Colonic mucosa (tissue), 4 donors: ENCODE results near the gene FXR2. TPM values are rescaled to one million over a fixed set of nuclear protein-coding genes. Genes with fewer than 3 reads are reported as not detected.

Experiments used
- DNase-seq: peaks from one replicate; pipeline ENCODE4 v3.0.0-alpha.2; 2020
- H3K27ac ChIP-seq: fragments of 200-600 bp; one replicate; pipeline ENCODE4 v1.8.0; 2021
- H3K27me3 ChIP-seq: fragments of 200-600 bp; one replicate; pipeline ENCODE4 v1.8.0; 2021
- H3K36me3 ChIP-seq: fragments of 200-600 bp; one replicate; pipeline ENCODE4 v1.8.0; 2021
- H3K4me1 ChIP-seq: fragments of 200-600 bp; one replicate; pipeline ENCODE4 v1.8.0; 2021; ENCODE audit warnings: mild to moderate bottlenecking
- H3K4me3 ChIP-seq: fragments of 200-600 bp; one replicate; pipeline ENCODE4 v1.8.0; 2021
- H3K9ac ChIP-seq, 2 donors: one replicate each; pipeline ENCODE4 v1.7.0; 2013; ENCODE audit warnings: control low read depth in 2 of 2, low read depth in 2 of 2, low read length in 2 of 2
- H3K9me3 ChIP-seq: fragments of 200-600 bp; one replicate; pipeline ENCODE4 v1.8.0; 2021
- CTCF ChIP-seq: fragments of 200-600 bp; IDR thresholded peaks from one replicate; pipeline ENCODE4 v1.8.0; 2022; ENCODE audit warnings: antibody characterized with exemption, mild to moderate bottlenecking
- intact Hi-C: fragments of 100-400 bp; cut with DNase I; formaldehyde crosslinking; loops from one replicate; pipeline ENCODE4 v1.14.1; 2022
- total RNA-seq, 2 donors: library from RNA; stranded (reverse); fragmentation: NEBNext Ultra II Directional in 1 of 2; extraction: Animal tissue kit (Norgen Biotek cat#: 25700) in 1 of 2; gene quantifications; one replicate each; pipeline ENCODE4 v1.2.1, GENCODE V29; 2021
- donor health status: healthy.
- donor health status: DM: no; HTN: no; CAD: no.
- donor health status: DM: no; HTN: no; CAD: no.

FXR2 gene
- total RNA-seq, 2 donors from 2014 or later: 24.9 to 27.4 TPM

- no peak for DNase-seq
- Histone ChIP-seq H3K27ac (no peak overlapping the region), H3K4me3 (no peak overlapping the region), H3K9me3 (no peaks in the 10 kb centered on the region), H3K36me3 (no peaks in the 10 kb centered on the region), H3K27me3 (no peaks in the 10 kb centered on the region), H3K4me1 (no peaks in the 10 kb centered on the region), H3K9ac (no peak overlapping the region)
- intact Hi-C loops: loop anchor here (5.0 kb wide), 1 partner anchor 54 kb away; the partner anchor contains the start of genes TP53 and WRAP53
- no peak for TF ChIP-seq CTCF
Observed at GRCh38 chr17:7633093-7633492, 18.4 kb upstream of the FXR2 start.

GRCh38 chr17:7632492-7632894, 17.8 kb upstream of the FXR2 start:
- DNase-seq: peak; percentile 32
- Histone ChIP-seq H3K27ac (no peak overlapping the region), H3K9me3 (no peaks in the 10 kb centered on the region), H3K4me1 (no peaks in the 10 kb centered on the region), H3K4me3 (no peak overlapping the region), H3K9ac (peak overlapping the region in 1 of 2 donors; percentile 29), H3K27me3 (no peaks in the 10 kb centered on the region), H3K36me3 (no peaks in the 10 kb centered on the region)
- intact Hi-C loops: loop anchor here (5.0 kb wide), 1 partner anchor 55 kb away; the partner anchor contains the start of genes TP53 and WRAP53
- peak; percentile 38 for TF ChIP-seq CTCF

- Histone ChIP-seq H3K4me3 (no peak overlapping the region), H3K27ac (no peak overlapping the region), H3K27me3 (no peaks in the 10 kb centered on the region), H3K36me3 (no peaks in the 10 kb centered on the region), H3K4me1 (peaks cover 2% of the 10 kb centered on the region), H3K9me3 (no peaks in the 10 kb centered on the region), H3K9ac (no peak overlapping the region)
- TF ChIP-seq CTCF: no peak
- intact Hi-C loops: loop anchor here (5.0 kb wide), 1 partner anchor 56 kb away; the partner anchor contains the start of genes TP53 and WRAP53
- DNase-seq: no peak
Observed at GRCh38 chr17:7631398-7632380, 17.0 kb upstream of the FXR2 start.

- intact Hi-C loops: loop anchor here (5.0 kb wide), 1 partner anchor 57 kb away; the partner anchor contains the start of genes TP53 and WRAP53
- peaks cover 7% of the 10 kb centered on the region for H3K4me1 ChIP-seq
- H3K27ac ChIP-seq: no peak within 1 kb of the TSS
- H3K9me3 ChIP-seq: no peaks in the 10 kb centered on the region
- no peak for DNase-seq
- no peaks in the 10 kb centered on the region for H3K36me3 ChIP-seq
- no peak within 1 kb of the TSS for H3K9ac ChIP-seq
- no peak for TF ChIP-seq CTCF
- H3K27me3 ChIP-seq: no peaks in the 10 kb centered on the region
- H3K4me3 ChIP-seq: no peak within 1 kb of the TSS
Observed at GRCh38 chr17:7629939-7630571, 15.4 kb upstream of the FXR2 start, which contains the start of gene SHBG. TSS of gene SHBG (plus strand) at chr17:7630135. CDS start at chr17:7630173, 38 bp downstream.
